ENCODE results near the gene MPEG1. TPM values are rescaled to one million over a fixed set of nuclear protein-coding genes. Genes with fewer than 3 reads are reported as not detected.

The MPEG1 gene
- total RNA-seq, 1 experiment from 2014 or later, result not detected

GRCh38 chr11:59254286-59254685 is 41.6 kb upstream of the MPEG1 start:
- no peaks in the 10 kb centered on the region for H3K9me3 Mint-ChIP-seq (ENCODE audit: unreplicated experiment)
- H3K4me1 ChIP-seq, result 0 out of 2 replicates have a peak, but pooled peaks cover 4% of the 10 kb centered on the region
- peaks cover 8% of the 10 kb centered on the region for H3K27me3 Mint-ChIP-seq (ENCODE audit: insufficient read depth, unreplicated experiment)
- no peaks in the 10 kb centered on the region for H3K27me3 ChIP-seq (replicated peaks; ENCODE audit: control insufficient read depth, insufficient read depth, low read length)
- ChIA-PET POLR2A (no interaction called here), CTCF (no interaction called here)
- H3K4me3 Mint-ChIP-seq (ENCODE audit: unreplicated experiment), result no peak overlapping the region
- no TSS peak for BruUV-seq (replicated peaks)
- no peak for TF ChIP-seq CTCF (IDR thresholded peaks at IDR 0.05; ENCODE audit: insufficient read depth in 1 of 2, low read depth in 1 of 2, low read length in 1 of 2, severe bottlenecking in 1 of 2, unreplicated experiment in 1 of 2)
- intact Hi-C loops (cut with micrococcal nuclease; ENCODE audit: unreplicated experiment), result no loop called here
- H3K4me1 Mint-ChIP-seq (ENCODE audit: low read depth, unreplicated experiment), result peaks cover 7% of the 10 kb centered on the region
- no peaks in the 10 kb centered on the region for H3K9me3 ChIP-seq
- no peaks in the 10 kb centered on the region for H3K36me3 ChIP-seq (ENCODE audit: control insufficient read depth, insufficient read depth, low read length)
- no peak for DNase-seq
- H3K4me3 ChIP-seq (ENCODE audit: low read depth, low read length), result no peak overlapping the region
- no peak overlapping the region for H3K27ac Mint-ChIP-seq (ENCODE audit: unreplicated experiment)
- H3K36me3 Mint-ChIP-seq (ENCODE audit: insufficient read depth, unreplicated experiment), result no peaks in the 10 kb centered on the region

- Histone ChIP-seq H3K36me3 (ENCODE audit: control insufficient read depth, insufficient read depth, low read length) (no peaks in the 10 kb centered on the region), H3K27me3 (replicated peaks; ENCODE audit: control insufficient read depth, insufficient read depth, low read length) (no peaks in the 10 kb centered on the region), H3K4me3 (ENCODE audit: low read depth, low read length) (no peak overlapping the region), H3K9me3 (no peaks in the 10 kb centered on the region), H3K4me1 (0 out of 2 replicates have a peak, but pooled peaks cover 4% of the 10 kb centered on the region)
- Mint-ChIP-seq H3K9me3 (ENCODE audit: unreplicated experiment) (no peaks in the 10 kb centered on the region), H3K36me3 (ENCODE audit: insufficient read depth, unreplicated experiment) (no peaks in the 10 kb centered on the region), H3K27me3 (ENCODE audit: insufficient read depth, unreplicated experiment) (peaks cover 15% of the 10 kb centered on the region), H3K27ac (ENCODE audit: unreplicated experiment) (no peak overlapping the region), H3K4me1 (ENCODE audit: low read depth, unreplicated experiment) (peaks cover 7% of the 10 kb centered on the region), H3K4me3 (ENCODE audit: unreplicated experiment) (no peak overlapping the region)
- no peak for TF ChIP-seq CTCF (IDR thresholded peaks at IDR 0.05; ENCODE audit: insufficient read depth in 1 of 2, low read depth in 1 of 2, low read length in 1 of 2, severe bottlenecking in 1 of 2, unreplicated experiment in 1 of 2)
- intact Hi-C loops (cut with micrococcal nuclease; ENCODE audit: unreplicated experiment), result no loop called here
- DNase-seq, result no peak
- ChIA-PET POLR2A (no interaction called here), CTCF (no interaction called here)
- no TSS peak for BruUV-seq (replicated peaks)
Measured at GRCh38 chr11:59253001-59253400, 40.3 kb upstream of the MPEG1 start.

GRCh38 chr11:59249535-59249934 is 36.8 kb upstream of the MPEG1 start:
- Mint-ChIP-seq H3K27me3 (ENCODE audit: insufficient read depth, unreplicated experiment) (peaks cover 18% of the 10 kb centered on the region), H3K27ac (ENCODE audit: unreplicated experiment) (no peak overlapping the region), H3K9me3 (ENCODE audit: unreplicated experiment) (no peaks in the 10 kb centered on the region), H3K36me3 (ENCODE audit: insufficient read depth, unreplicated experiment) (no peaks in the 10 kb centered on the region), H3K4me1 (ENCODE audit: low read depth, unreplicated experiment) (no peaks in the 10 kb centered on the region), H3K4me3 (ENCODE audit: unreplicated experiment) (no peak overlapping the region)
- CTCF ChIA-PET, result no interaction called here
- no peak for DNase-seq
- H3K4me3 ChIP-seq (ENCODE audit: low read depth, low read length), result no peak overlapping the region
- no TSS peak for BruUV-seq (replicated peaks)
- H3K36me3 ChIP-seq (ENCODE audit: control insufficient read depth, insufficient read depth, low read length), result no peaks in the 10 kb centered on the region
- no peaks in the 10 kb centered on the region for H3K27me3 ChIP-seq (replicated peaks; ENCODE audit: control insufficient read depth, insufficient read depth, low read length)
- no peak for TF ChIP-seq CTCF (IDR thresholded peaks at IDR 0.05; ENCODE audit: insufficient read depth in 1 of 2, low read depth in 1 of 2, low read length in 1 of 2, severe bottlenecking in 1 of 2, unreplicated experiment in 1 of 2)
- H3K9me3 ChIP-seq, result no peaks in the 10 kb centered on the region; the same call in 1 of the 2 replicates
- POLR2A ChIA-PET, result no interaction called here
- intact Hi-C loops (cut with micrococcal nuclease; ENCODE audit: unreplicated experiment), result no loop called here
- H3K4me1 ChIP-seq, result no peaks in the 10 kb centered on the region

All from Caco-2 (cell line).